Spleen (tissue), 11 donors: ENCODE data around the gene FPR1. TPM values are rescaled to one million over a fixed set of nuclear protein-coding genes. Genes with fewer than 3 reads are reported as not detected.

Experiments
- DNase-seq: peaks from one replicate; pipeline ENCODE4 v3.0.0-alpha.2; 2020
- H3K27ac ChIP-seq, 8 donors: fragments of 200-600 bp; sonication (generic) in 7 of 8; 1 replicate in 4 of 8; 2 replicates in 4 of 8; pipeline versions ENCODE4 v1.5.0 to v1.8.0; 2016 to 2021; ENCODE audit warnings: inconsistent platforms in 4 of 8, mild to moderate bottlenecking in 4 of 8, moderate library complexity in 1 of 8
- H3K27me3 ChIP-seq, 7 donors: fragments of 200-600 bp; sonication (generic) in 6 of 7; replicated peaks in 1 of 7; 1 replicate in 4 of 7; 2 replicates in 3 of 7; pipeline versions ENCODE4 v1.5.0 to v1.8.0; 2016 to 2021; ENCODE audit warnings: inconsistent platforms in 3 of 7, mild to moderate bottlenecking in 1 of 7
- H3K36me3 ChIP-seq, 6 donors: fragments of 200-600 bp; sonication (generic) in 5 of 6; 1 replicate in 4 of 6; 2 replicates in 2 of 6; pipeline versions ENCODE4 v1.5.0 to v1.8.0; 2016 to 2021; ENCODE audit warnings: inconsistent platforms in 2 of 6
- H3K4me1 ChIP-seq, 6 donors: fragments of 200-600 bp; sonication (generic) in 5 of 6; 1 replicate in 3 of 6; 2 replicates in 3 of 6; pipeline versions ENCODE4 v1.5.0 to v1.8.0; 2016 to 2021; ENCODE audit warnings: inconsistent platforms in 3 of 6
- H3K4me3 ChIP-seq, 8 donors: fragments of 200-600 bp; sonication (generic) in 7 of 8; 1 replicate in 4 of 8; 2 replicates in 4 of 8; pipeline versions ENCODE4 v1.5.0 to v1.8.0; 2016 to 2021; ENCODE audit warnings: inconsistent platforms in 4 of 8, mild to moderate bottlenecking in 4 of 8, moderate library complexity in 2 of 8
- H3K9me3 ChIP-seq, 8 donors: fragments of 200-600 bp; sonication (generic) in 7 of 8; 1 replicate in 4 of 8; 2 replicates in 4 of 8; pipeline versions ENCODE4 v1.5.0 to v1.8.0; 2016 to 2021; ENCODE audit warnings: inconsistent platforms in 4 of 8
- CTCF ChIP-seq, 11 experiments: fragments of 200-600 bp in 7 of 11; fragments of 450-650 bp in 4 of 11; sonication (generic) in 4 of 11; IDR thresholded peaks in 8 of 11; conservative IDR thresholded peaks in 3 of 11; 1 replicate in 7 of 11; 2 replicates in 4 of 11; pipeline versions ENCODE4 v1.4.0 to v1.8.0; 2016 to 2021; ENCODE audit warnings: antibody characterized with exemption in 11 of 11, inconsistent platforms in 4 of 11, mild to moderate bottlenecking in 1 of 11
- POLR2A ChIP-seq, 3 donors: fragments of 450-650 bp; IDR thresholded peaks; one replicate each; pipeline ENCODE4 v1.5.1; 2017; ENCODE audit warnings: antibody characterized with exemption in 3 of 3, mild to moderate bottlenecking in 1 of 3
- POLR2AphosphoS5 ChIP-seq, 3 donors: sonication (generic); formaldehyde crosslinking; IDR thresholded peaks; one replicate each; pipeline ENCODE4 v1.5.1; 2017; ENCODE audit warnings: antibody characterized with exemption in 3 of 3
- WGBS, 5 donors: extraction: QIAGEN DNeasy Blood & Tissue Kit in 3 of 5; methylation state at CpG; one replicate each; pipeline versions ENCODE4 v1.1.5 to v1.1.7; 2013 to 2018; 5-methylcytosine and 5-hydroxymethylcytosine counted together
- intact Hi-C: fragments of 100-400 bp; cut with DNase I; formaldehyde crosslinking; loops from one replicate; pipeline ENCODE4 v1.15.0; 2023; ENCODE audit warnings: low total_unique reads
- polyA plus RNA-seq, 3 donors: library from polyadenylated mRNA; stranded (reverse); fragments of 200-250 nt; gene quantifications; one replicate each; pipeline ENCODE4 v1.2.1, GENCODE V29; 2013
- total RNA-seq, 7 donors: library from RNA; depleted of rRNA in 3 of 7; stranded (reverse); fragments of >200 nt in 3 of 7; fragmentation: NEBNext Ultra II Directional in 4 of 7; extraction: Animal tissue kit (Norgen Biotek cat#: 25700) in 4 of 7; gene quantifications; one replicate each; pipeline versions ENCODE4 v1.1.0 to v1.2.1, GENCODE V29; 2016 to 2021
- donor health status: healthy with polysubstance abuse.
- donor health status: DM: no; HTN: no; CAD: no; lungs with moderate emphysema.
- donor health status: DM: no; HTN: no; CAD: no.
- donor health status: Bipolar disorder and iron deficiency.
- donor health status: healthy.
- donor health status: DM: no; HTN: no; CAD: no.
- donor health status: DM: yes; HTN: yes; CAD: no.

Gene FPR1
- total and polyA plus RNA-seq, 10 donors, result 7.2 to 344 (median 124) TPM

- H3K27me3 ChIP-seq, result peaks cover 0 to 26% (median 0%) of the 10 kb centered on the region in 7 donors
- no peak overlapping the region for H3K4me3 ChIP-seq
- no peaks in the 10 kb centered on the region for H3K36me3 ChIP-seq
- peaks cover 0 to 52% (median 3%) of the 10 kb centered on the region in 6 donors for H3K4me1 ChIP-seq
- 68 to 70% (median 69%) methylated on average over 6 of the region's 6 CpGs for WGBS, 5 donors
- peaks cover 0 to 7% (median 0%) of the 10 kb centered on the region in 8 donors for H3K9me3 ChIP-seq
- intact Hi-C loops, result no loop called here
- peak overlapping the region in 6 of 8 donors; percentile 28 to 78 (median 50) for H3K27ac ChIP-seq
- DNase-seq, result no peak
- no peak for TF ChIP-seq POLR2AphosphoS5 (IDR thresholded peaks at IDR 0.05)
- TF ChIP-seq POLR2A (IDR thresholded peaks at IDR 0.05), result no peak
- no peak for TF ChIP-seq CTCF (IDR thresholded peaks at IDR 0.05 in 8 of 11, conservative IDR thresholded peaks at IDR 0.05 in 3 of 11)
Measured at GRCh38 chr19:51784109-51784785, 32.6 kb upstream of the FPR1 start.

- no peak for TF ChIP-seq POLR2AphosphoS5 (IDR thresholded peaks at IDR 0.05)
- TF ChIP-seq POLR2A (IDR thresholded peaks at IDR 0.05), result no peak
- TF ChIP-seq CTCF (IDR thresholded peaks at IDR 0.05 in 8 of 11, conservative IDR thresholded peaks at IDR 0.05 in 3 of 11), result peak in 4 of 11 experiments; percentile 7 to 45 (median 24)
- DNase-seq, result no peak
- WGBS, 5 donors, result 12 to 26% (median 17%) methylated on average over 3 of the region's 3 CpGs
- Histone ChIP-seq H3K27me3 (peaks cover 0 to 34% (median 0%) of the 10 kb centered on the region in 7 donors), H3K36me3 (no peaks in the 10 kb centered on the region), H3K4me1 (peaks cover 0 to 52% (median 3%) of the 10 kb centered on the region in 6 donors), H3K4me3 (no peak overlapping the region), H3K9me3 (peaks cover 0 to 4% (median 0%) of the 10 kb centered on the region in 8 donors), H3K27ac (peak overlapping the region in 3 of 8 donors; percentile 60 to 78 (median 77))
- intact Hi-C loops, result no loop called here
Measured at GRCh38 chr19:51783372-51783771, 31.7 kb upstream of the FPR1 start.

GRCh38 chr19:51781999-51782398 lies 30.3 kb upstream of the FPR1 start:
- TF ChIP-seq POLR2A (IDR thresholded peaks at IDR 0.05) (no peak), POLR2AphosphoS5 (IDR thresholded peaks at IDR 0.05) (no peak), CTCF (IDR thresholded peaks at IDR 0.05 in 8 of 11, conservative IDR thresholded peaks at IDR 0.05 in 3 of 11) (no peak)
- no peaks in the 10 kb centered on the region for H3K9me3 ChIP-seq
- H3K27me3 ChIP-seq, result peaks cover 0 to 41% (median 0%) of the 10 kb centered on the region in 7 donors
- intact Hi-C loops, result no loop called here
- WGBS, 5 donors, result 33 to 58% (median 49%) methylated on average over 3 of the region's 3 CpGs
- peak overlapping the region in 1 of 8 donors; percentile 26 for H3K27ac ChIP-seq
- H3K36me3 ChIP-seq, result no peaks in the 10 kb centered on the region
- no peak overlapping the region for H3K4me3 ChIP-seq
- H3K4me1 ChIP-seq, result peaks cover 0 to 61% (median 11%) of the 10 kb centered on the region in 6 donors
- no peak for DNase-seq

GRCh38 chr19:51780270-51780669 lies 28.6 kb upstream of the FPR1 start:
- Histone ChIP-seq H3K27ac (no peak overlapping the region), H3K36me3 (no peaks in the 10 kb centered on the region), H3K4me3 (no peak overlapping the region), H3K4me1 (peaks cover 0 to 48% (median 8%) of the 10 kb centered on the region in 6 donors), H3K9me3 (no peaks in the 10 kb centered on the region), H3K27me3 (peaks cover 0 to 41% (median 0%) of the 10 kb centered on the region in 7 donors)
- WGBS, 5 donors, result 33 to 38% (median 36%) methylated on average over 2 of the region's 2 CpGs
- intact Hi-C loops, result no loop called here
- DNase-seq, result no peak
- TF ChIP-seq POLR2A (IDR thresholded peaks at IDR 0.05), result no peak
- no peak for TF ChIP-seq CTCF (IDR thresholded peaks at IDR 0.05 in 8 of 11, conservative IDR thresholded peaks at IDR 0.05 in 3 of 11)
- TF ChIP-seq POLR2AphosphoS5 (IDR thresholded peaks at IDR 0.05), result no peak
